GM15510 (cell line): ENCODE data around the gene TMEM132D.

Experiments
- POLR2A ChIP-seq: IDR thresholded peaks from 3 replicates; pipeline ENCODE4 v1.6.1; 2011; ENCODE audit warnings: borderline replicate concordance; ENCODE audit not compliant: insufficient read length; ENCODE audit errors: extremely low read depth

TMEM132D gene

DNA sequence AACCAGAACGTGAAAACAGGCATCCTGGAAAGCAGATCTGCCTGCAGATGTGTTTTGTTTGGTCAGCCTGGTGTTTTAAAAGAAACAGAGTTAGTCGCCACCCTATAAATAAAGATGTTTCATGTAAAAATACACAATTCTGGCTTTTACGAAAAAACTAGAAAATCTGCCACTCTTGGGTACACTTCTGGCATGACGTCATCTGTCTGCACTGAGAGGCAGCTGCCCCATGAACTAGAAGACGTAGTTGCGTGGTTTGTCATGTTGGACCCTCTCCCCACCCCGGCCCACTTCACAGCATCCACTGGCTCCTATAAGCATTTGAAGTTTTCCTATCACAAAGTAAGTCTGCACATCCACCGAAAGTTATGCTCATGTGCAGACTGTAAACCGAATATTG, 658.1 kb downstream of the TMEM132D start:
- TF ChIP-seq POLR2A: no peak

DNA sequence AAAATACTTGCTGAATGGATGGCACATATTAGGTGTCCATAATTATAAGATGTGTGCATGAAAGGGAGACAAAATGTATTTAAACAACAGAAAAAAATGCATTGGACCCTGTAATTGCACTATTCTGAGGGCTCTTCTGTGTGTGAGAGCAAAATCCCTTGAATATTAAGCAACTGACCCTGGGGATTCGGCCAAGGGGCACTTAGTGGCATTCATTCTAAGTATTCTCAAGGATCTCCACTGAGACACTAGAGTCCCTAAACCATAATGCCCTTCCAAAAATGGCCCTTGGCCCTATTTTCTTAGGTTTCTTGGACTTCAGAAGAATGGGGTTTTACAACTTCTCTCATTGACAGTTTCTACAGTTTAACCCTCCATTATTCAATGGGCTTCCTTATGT, 662.0 kb downstream of the TMEM132D start:
- TF ChIP-seq POLR2A: no peak

DNA sequence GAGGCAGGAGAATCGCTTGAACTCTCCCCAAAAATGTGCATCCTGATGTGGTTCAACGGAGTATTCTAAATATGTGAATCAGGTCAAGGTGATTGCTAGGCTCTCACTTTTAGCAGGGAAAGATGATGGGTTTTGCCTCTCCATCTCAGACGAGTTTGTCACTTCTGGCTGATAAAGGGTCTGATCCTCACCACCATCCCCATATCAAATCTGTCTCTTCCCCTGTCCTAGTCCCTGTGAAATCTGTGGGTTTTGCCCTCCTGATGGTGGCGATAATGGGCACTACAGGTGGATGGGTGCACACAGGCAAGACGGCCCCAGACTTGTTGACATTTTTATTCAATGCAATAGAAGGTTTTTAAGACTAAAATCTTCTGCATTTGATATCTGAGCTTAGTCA, 665.9 kb downstream of the TMEM132D start:
- no peak for TF ChIP-seq POLR2A

DNA sequence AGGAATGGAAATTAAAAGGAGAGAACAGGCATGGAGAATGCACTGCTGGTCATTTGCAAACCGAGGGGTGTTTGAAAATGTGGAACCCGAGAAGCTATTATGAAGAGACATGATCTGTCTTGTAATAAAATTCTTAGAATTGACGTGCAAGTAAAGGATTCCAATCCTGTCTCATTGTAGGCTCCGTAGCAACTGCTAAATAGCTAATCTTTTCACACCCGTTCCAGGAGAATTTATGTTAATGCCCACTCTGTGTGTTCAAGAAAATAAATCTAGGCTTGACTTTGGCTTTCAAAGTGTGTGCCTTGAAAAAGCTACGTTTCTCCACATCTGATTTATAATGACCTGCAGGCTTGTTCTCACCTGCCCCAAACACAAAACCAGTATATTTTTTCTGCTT, 669.6 kb downstream of the TMEM132D start:
- no peak for TF ChIP-seq POLR2A

DNA sequence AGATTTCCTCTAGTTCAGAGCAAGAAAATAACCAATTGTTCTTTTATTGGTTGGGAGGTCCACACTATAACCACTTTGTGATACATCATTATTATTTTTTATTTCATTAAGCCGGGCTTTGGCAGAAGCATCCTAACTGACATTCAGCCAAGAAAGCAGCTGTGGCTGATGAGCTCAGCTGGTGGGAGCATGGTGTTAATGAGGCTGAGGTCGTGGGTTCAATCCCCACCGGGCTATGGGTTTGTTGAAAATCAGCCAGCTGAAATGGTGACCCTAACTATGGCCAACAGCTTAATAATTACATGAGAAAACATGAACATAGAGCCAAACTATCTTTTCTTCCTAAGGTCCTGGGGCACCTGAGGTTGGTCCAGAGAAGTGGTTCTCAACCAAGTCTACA, 672.3 kb downstream of the TMEM132D start:
- no peak for TF ChIP-seq POLR2A

DNA sequence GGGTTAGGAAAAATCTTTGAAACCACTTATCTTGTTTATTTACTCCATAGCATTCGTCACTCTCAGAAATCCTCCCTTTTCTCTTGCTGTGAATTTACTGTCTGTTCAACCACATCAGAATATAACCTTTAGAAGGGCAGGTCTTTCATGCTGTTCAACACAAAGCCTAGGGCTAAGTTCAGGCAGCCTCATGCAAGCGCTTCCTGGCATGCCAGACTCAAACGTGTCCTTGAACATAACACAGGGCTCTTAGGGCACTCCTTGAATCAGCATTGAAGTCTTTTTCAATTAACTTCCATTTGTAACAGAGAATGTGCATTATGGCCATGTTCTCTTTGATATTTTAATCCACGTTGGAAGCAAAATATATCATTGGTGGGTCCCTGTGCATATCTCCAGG, 672.8 kb downstream of the TMEM132D start:
- TF ChIP-seq POLR2A: no peak

DNA sequence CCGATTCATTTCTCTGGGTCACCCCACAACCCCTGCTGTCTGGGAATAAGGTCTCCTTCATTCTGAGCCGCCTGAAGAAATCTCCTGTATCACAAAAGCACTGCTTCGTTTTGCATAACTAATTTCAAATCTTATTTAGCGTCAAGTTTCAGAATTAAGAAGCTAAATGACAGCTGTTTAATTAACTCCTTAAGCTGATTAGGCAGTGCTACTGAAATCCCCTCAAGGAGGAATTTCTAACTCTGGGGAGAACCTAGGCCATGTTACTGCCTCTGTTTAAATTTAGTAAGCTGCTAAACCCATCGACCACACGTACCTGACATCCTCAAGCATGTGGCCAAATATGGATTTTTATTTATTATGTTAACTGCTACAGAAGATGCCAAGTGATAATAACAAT, 677.0 kb downstream of the TMEM132D start:
- TF ChIP-seq POLR2A: no peak

DNA sequence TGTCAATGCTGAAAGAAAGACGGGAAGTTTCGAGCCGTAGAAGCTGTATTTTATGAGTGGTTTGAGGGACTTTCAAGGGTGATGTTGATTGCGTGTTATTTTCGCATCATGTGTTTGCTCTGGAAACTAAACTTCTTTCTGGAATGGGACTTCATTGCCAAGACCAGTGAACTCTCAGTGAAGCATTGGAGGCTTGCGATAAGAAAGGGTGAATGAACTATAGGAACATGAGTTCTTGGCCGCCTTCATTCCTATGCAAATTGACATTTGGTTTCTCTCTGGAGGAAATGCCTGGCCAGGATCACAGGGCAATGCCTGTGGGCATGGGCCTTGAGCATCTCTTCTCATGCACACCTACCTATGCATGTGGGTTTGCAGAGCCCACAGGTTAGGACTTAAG, 677.8 kb downstream of the TMEM132D start:
- no peak for TF ChIP-seq POLR2A

DNA sequence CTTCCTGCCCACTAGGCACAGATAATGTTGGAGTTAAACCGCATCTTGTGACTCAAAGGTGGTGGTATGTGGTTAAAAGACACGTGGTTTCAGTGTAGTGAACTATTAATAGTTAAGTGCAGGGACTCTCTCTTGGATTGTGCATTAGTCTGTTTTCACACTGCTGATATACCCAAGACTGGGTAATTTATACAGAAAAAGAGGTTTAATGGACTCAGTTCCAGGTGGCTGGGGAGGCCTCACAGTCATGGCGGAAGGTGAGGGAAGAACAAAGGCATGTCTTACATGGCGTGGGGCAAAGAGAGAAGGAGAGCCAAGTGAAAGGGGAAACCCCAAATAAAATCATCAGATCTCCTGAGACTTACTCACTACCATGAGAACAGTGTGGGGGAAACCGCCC, 688.3 kb downstream of the TMEM132D start:
- no peak for TF ChIP-seq POLR2A

DNA sequence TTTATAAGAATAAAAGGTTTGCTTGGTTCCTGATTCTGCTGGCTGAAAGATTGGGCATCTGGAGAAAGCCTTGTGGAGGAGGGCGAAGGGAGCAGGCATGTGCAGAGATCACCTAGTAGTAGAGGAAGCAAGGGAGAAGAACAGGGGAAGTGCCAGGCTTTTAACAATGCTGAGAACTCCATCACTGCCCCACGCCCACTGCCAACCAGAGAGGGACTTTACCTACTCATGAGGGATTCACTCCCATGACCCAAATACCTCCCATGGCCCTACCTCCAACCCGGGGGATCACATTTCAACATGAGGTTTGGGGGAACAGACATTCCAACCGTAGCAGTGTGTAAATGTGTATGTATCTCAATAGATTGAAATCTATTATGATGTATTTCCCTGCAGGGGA, 690.3 kb downstream of the TMEM132D start:
- TF ChIP-seq POLR2A: no peak

DNA sequence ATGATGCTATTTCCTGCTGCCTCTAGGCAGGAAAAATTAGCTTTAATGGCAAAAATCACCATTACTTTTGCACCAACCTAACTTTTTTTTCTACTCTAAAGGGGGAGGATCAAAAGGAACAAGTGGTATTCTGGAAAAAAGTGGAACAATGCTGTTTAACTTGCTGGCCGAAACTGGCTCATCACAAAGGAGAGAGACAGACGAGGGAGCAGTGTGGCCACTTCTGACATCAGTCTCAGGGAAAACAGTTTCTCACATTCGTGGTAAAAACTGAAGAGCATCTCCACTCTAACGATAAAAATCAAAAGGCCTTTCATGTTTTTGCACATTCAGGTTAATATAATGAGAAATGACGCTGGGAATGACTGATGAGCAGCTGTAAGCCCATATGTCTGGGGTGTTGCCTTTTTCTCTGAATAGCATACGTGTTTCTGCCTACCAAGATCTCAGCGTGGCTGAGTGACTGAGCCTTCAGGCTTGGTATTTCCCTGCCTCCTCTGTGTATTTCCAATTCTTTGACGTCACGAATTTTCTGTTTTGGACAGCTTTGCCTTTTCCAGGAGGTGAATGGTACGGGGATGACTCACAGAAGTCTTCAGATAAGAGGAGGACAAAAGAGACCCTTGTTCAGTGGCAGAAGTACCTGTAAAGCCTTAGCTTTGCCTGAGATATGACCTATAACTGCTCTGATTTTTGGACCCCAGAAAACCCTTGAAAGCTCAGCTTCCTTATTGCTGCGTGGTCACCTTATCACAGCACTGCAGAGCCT, 691.8 kb downstream of the TMEM132D start:
- TF ChIP-seq POLR2A: no peak

DNA sequence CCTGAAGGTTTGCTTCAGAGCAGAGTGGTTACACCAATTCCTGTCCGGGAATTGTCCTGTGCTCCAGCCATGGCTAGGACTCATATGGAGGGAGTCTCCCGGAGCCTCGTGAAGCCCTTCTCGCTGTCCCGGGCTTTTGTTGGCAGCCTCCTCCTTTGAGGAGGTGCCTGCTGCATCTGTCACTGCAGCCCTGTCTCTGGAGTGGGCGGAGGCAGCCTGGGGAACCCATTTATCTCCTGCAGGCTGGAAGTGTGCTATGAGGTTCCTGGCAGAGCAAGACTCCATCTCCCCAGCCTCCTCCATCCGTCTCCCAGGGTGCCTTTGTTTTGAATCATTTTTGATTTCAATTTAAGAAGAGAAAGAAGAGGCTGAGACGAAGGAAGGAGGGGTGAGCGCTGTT, 695.3 kb downstream of the TMEM132D start:
- TF ChIP-seq POLR2A: no peak

DNA sequence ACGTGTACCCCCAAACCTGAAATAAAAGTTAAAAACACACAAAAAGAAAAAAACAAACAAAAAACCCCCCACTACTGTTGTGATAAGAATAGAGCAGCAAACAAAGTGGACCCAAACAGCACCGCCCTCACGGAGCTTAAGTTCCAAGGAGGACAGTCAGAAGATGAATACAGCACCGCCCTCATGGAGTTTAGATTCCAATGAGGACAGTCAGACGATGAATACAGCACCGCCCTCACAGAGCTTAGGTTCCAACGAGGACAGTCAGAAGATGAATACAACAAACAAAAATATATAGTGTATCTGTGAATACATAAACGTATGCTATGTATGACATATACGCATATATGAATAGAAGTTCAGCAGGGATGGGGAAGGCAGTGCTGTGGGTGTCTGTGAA, 696.7 kb downstream of the TMEM132D start:
- TF ChIP-seq POLR2A: no peak

DNA sequence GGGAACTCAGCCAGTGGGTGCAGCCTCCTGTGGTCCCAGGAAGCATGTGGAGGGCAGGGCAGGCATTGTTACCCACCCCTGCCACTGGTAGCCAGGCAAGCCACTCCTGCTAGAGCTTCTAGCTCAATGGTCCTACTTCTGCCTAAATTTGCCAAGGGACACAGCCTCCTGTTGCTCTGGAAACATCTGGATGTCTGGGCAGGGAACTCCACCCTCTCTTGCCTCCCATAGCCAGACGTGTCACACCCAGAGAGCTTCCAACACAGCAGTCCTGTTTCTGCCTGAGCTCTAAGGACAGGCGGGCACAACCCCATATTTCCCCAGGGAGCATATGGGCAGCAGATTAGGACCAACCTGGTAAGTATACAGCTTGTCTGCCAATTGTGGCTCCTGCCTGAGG, 700.4 kb downstream of the TMEM132D start:
- no peak for TF ChIP-seq POLR2A

DNA sequence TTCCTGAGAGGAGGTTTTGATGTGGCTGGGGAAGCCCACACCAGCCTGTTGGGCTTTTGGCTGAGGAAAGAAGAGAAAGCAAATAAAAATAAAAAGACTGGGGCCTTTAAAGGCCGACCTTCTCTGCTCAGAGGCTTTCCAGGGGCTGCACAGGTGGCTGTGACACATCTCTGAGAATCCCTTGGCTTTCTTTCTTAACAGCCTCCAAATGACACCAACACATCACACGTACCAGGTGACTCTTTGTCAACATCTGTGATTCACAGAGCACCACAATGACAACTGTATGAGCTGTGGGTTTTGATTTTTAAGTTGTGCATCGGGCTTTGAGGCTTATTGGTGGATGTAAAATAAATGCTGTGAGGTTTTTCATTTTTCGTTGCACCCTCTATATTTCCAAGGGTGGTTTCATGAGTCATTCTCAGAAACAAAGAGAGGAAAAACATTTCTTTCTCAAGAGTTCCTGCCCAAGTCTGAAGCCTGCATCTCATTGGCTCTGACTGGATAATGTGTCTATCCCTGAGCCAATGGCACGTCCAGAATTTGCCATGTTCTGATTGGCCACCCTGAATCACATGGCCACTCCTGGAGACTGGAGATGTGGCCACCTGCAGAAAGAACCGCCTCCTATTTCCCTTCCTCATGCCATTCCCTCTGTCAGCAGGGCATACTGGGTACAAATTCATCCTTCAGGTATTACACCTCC, 701.6 kb downstream of the TMEM132D start:
- no peak for TF ChIP-seq POLR2A

DNA sequence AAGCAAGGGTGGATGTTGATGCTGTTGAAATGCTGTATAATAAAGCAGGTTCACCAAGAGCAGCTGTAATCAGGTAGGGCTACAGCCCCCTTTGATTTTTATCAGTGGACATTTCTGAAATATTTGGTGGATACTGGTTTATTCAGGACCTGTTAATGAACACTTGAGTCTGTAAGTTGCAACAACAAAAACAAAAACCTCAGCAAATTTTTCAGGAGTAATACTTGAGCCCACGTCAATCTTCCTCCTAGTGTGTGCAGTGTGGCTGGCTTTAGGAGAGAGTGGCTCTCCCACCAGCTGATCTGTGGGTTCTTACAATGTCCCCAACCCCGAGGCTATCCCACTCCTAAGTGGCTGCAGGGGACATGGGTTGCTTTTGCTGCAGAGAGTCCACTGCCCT, 702.8 kb downstream of the TMEM132D start:
- no peak for TF ChIP-seq POLR2A
